Hematopoietic multipotent progenitor cell treated with erythropoietin and hydrocortisone succinate and interleukin-3 and kit ligand, for 17 days (in vitro differentiated cells): ENCODE results near the gene PTCD3.

ENCODE experiments used
- DNase-seq: peaks from one replicate; pipeline ENCODE4 v3.0.0-alpha.2; 2015; ENCODE audit warnings: low spot score

PTCD3 gene

DNA sequence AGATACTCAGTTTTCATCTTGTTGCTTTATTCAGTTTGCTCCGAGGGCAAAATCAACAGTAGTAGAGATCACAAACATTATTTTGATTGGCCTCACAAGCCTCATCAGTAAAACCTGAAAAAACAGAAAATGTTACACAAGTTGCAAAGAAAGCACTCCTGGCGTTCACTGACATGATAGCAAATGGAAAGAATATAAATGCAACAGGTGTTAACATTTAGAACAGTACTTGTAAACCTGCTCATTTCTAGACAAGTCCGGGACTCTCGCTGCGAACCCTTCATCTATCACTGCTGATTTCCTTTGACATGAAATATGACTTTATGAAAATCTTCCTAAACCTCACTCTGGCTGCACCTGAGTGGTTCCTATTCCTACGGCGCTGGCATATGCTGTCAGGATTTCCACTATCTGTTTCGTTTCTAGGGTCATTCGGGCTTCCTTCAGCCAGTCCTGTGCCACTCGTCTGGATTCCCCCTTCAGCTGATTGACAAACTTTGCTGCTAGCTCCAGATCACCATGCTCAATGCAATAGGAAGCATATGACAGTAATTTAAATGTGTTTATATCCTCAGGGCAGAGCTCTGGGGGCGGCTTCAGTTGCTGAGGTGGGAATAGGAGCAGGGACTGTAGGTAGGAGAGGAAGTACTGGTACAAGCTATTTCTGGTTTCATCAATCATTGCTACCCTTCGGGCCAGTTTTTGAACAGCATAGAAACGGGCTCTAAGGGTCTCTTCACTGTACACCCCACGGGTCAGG, 38.1 kb downstream of the PTCD3 start:
- DNase-seq, result no peak

DNA sequence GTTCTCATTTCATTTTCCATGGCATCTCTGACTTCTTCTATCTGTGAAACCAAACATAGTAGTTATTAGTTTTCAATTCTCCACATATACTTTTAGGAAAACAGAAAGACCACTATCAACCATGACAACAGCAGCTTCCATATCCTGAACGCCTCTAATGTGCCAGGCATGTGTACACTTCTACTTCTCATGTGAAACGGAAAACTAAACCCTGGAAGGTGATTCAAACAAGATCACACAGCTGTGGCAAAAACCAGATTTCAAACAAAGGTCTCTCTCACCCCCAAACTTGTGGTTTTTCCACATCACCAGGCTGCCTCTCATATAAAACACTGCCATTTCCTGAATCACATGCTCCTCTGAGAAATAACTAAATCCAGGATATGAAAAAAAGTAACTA, 41.8 kb downstream of the PTCD3 start:
- no peak for DNase-seq

DNA sequence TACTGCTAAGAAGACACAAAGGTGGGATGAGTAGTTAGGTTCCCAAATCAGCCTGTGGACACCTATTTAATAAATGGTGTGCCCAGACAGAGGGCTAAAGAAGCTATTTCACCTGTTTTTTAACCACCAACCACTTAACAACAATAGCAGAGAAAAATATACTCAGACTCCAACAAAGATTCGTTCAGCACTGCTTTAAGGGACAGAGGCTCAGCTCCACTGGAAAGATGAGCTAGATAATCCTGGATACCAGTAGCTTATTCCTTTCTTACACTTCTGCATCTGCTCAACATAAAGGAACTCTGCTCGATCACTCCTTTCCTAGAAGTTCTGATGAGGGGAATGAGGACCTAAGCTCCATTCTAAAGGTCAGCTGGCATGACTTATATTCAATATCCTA, 44.5 kb downstream of the PTCD3 start:
- DNase-seq, result no peak

DNA sequence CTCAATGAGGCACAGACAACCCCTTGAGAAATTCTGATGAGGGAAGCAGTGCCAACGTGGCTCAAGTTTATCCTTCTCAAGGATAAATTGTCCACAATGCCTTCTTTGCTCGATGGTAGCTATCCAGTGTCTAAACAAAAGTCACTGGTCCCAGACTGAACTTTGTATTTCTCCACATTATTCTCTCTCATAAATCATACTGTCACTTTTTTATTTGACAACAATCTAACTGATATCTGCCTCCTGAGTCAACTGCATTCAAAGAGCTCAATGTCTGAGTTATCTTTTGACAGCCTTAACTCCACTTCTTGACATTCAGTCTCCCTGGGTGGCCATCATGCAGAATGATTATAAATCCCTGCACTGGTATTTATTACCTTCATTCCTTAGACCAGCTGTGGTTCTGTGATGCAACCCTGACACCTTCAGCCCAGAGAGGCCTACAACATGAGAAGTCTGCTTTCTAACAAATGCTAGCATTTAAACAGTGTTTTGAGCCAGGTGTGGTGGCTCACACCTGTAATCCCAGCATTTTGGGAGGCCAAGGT, 51.0 kb downstream of the PTCD3 start:
- DNase-seq, result no peak

DNA sequence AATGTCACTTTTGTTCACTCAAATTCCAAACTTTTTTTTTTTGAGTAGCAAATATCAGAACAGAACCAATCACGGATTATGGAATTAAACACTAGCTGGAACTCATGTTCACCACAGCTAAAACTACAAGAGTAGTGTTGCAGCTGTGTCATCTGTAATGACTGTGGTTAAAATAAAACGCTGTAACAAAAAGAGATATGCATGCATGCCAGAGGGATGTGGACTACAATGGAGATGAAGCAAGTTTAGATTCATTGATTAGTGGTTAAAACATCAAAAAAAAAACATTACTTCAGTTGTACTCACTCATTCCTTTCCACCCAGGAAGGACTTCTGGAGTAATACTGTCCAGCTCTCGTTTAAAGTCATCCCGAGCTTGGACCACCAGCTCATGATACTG, 52.3 kb downstream of the PTCD3 start:
- no peak for DNase-seq

DNA sequence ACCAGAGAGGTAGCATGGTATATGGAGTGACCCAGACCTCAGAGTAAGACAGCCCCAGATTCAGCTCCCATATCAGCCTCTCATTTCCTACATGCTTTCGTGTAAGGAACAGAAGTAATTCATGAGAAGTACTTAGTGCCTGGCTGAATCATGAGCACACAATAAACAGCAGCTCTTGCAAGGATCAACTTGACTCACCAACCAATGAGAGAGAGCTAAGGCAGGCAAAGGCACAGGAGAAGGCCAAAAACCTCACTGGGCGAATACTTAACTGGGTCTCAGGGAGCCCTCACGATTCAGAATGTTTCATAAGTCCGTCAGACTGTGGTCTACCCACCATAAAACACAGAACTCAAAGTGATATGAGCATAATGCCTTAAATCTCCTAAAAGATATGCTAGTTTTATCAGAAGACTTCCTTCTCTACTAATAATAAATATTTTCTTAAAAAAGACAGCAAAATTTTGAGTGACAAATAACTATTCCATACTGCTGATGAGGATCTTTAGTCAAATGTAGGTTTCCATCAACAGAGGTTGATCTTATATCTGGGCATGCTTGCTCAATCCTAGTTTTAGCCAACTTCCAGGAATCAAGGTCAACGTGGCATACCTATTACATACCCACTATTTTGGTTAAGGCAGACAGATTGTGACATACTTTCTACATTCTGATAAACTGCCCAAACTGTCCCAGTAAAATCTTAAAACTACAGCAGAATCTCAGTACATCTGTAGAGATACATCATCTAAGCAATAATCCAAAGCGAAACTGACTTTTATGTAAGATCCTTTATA, 54.3 kb downstream of the PTCD3 start:
- no peak for DNase-seq

DNA sequence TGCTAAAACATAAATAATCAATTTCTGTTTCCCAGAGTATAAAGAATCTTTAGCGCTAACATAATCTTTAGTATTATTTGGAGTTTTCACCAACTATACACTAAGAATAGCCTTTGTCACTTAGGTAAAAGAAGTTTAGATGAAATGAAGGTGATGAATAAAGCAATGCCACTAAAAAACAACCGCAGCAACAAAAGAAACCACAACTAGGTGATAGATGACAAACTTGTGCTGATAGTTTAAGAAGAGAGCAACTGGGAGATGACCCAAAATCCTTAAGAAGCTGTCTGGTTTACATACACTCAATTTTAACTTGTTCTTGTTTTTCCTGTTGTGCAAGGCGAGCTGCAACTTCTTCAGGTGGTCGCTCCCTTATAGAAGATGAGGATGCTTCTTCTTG, 64.4 kb downstream of the PTCD3 start:
- no peak for DNase-seq

DNA sequence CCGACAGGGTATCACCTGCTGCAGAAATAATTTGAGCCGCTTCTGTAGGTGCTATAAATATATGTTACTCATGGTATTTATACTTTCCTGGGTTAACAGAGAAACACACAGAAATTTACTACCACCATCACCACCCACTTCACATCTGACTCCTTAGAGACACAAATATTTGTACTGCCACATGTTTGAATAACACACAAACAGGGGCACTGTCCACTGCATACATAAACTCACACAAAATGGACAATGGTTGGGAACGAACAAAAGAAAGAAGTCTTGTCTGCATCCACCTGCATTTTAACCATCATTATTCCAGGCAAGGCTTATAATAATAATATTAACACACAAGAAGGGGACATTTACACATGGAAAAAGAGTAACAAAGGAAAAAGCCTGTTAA, 65.3 kb downstream of the PTCD3 start:
- no peak for DNase-seq

DNA sequence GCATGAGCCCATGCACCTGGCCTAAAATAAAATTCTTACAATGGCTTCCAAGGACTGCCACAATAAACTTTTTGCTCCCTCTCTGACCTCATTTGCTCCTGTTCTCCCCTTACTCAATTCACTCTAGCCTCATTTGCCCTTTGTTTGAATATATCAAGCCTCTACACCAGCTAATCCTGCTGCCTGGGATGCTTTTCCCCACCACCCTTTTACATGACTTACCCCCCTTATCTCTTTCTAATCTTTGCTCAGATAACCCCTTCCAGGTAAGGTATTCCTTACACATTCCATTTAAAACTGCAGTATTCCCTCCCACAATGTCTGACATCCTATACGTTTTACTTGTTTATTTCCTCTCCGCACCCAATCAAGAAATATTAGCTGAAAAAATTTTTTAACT, 66.6 kb downstream of the PTCD3 start:
- no peak for DNase-seq

DNA sequence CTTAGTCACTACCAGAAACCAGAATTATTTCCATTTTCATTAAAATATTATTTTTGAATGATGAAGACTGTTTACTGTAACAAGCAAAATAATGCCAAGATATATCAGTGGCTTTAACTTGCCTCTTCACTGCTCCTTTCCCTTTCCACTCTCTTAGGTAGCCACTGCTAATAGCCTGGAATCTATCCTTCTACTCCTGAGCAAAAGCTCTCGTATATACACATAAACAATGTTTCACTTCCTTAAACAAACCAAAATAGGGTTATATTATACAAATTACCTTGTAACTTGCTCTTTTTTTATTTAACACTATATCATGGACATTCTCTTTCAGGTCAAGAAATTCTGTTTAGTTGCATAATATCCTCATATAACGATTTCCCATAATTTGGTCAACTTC, 68.4 kb downstream of the PTCD3 start:
- no peak for DNase-seq

DNA sequence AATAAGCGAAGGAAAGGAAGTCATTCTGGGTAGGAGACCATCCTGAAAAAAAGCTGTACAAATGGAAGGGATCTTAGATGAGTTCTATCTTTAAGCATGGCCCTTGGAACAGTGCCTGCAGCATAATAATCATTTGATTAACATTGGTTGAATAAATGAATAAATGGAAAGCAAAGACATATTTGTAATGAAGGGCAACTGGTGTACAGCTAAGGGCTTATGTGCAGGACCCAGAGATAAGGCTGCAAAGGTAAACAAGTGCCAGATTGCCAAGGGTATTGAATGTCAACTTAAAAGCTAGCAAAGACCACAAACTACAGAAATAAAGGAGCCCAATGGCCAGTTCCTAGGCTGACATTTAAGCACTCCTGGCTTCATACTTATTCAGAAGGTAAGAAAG, 69.8 kb downstream of the PTCD3 start:
- DNase-seq, result no peak

DNA sequence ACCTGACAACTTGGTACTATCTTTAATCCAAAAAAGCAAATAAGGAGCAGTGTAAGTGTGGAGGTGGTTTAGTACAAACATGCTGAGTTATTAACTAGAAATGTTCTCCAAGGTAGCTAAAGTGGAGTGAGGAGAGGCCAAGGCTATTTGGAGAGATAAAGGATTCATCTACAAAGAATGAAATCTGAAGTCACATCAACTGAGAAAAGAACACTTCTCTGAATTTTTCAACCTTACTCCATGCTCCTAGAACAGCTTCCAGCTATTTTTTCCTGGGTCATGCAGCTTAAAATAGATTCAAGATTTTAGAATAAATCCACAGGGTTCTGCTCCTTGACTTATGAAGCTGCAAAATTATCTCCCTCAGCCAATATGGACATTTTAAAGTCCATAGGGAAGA, 70.6 kb downstream of the PTCD3 start:
- no peak for DNase-seq

DNA sequence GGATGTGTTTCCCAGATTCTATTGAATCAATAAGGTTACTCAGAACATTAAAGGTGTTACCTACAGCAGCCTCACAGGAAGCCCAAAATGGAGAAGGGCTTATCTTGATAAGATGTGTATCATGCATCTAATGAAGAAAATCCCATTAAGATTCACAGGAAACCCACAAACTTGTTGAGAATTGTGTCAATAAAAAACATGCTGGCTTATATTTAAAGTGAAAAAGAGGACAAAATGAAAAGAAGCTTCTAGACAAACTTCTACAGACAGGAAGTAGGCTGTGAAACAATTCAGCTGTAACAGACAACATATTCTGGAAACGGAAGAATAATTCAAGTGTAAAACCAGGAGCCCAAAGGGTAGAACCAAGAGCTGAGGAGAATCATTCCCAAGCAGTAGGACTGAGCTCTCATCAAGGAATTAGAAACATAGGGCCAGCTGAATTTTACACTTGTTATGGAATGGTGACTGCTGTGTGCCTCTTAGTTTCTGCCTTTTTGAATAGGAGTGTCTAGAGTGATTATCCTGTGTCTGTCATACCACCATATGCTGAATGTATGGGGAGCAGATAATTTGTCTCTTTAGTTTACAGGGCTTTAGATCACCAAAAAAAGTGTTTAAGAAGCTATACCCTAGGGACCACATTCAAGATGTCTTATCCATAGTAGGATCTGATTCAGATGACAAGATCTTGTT, 79.6 kb downstream of the PTCD3 start:
- no peak for DNase-seq

DNA sequence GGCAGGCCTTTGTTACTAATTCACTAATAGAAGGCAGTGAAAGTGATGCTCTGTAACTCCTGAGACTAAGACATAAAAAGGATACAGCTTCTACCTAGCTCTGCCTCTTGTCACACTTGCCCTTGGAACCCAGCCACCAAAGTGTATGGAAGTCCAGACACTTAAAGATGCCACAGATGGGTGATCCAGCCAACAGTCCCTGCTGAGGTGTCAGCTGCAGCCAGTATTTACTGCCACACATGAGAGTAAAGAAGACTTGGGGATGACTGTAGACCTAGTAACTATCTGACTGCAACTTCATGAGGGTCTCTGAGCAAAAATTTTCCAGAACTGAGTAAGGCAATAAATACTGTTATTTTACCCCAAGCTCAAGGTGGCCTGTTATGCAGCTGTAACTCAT, 80.4 kb downstream of the PTCD3 start:
- DNase-seq, result no peak

DNA sequence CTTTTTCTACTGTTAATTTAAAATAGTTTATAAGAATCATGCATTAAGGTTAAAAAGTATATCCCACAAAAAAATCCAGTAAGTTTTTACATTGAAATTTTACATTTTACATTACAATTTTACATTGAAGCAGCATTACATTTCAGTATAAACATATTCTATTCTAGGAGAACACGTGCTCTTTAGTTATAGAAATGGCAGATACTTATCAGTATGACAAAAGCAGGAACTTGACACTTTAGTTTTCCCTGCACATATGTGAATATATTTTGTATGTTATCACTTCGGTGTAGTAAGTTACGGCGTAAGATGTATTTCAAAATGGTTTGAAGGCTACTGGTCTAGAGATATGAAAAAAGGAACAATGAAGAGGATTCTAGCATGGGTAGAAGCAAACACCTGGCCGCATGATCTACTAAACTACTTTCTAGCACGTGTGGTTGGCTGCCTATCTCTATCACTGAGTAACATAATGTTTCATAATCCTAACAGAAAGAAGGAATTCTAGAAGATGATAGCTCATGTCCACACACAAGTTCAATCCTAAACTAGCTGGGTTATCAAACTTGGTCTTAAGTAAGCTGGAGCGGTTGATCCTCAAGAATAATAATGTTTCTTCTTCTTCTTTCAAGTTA, 83.9 kb downstream of the PTCD3 start:
- DNase-seq, result peak; percentile 33
